Hepatocyte (in vitro differentiated cells): Measurements from ENCODE around the gene AQP12B.

Experiments
- CTCF ChIP-seq: fragments of 200-600 bp; sonication (generic); IDR thresholded peaks from 2 replicates; pipeline ENCODE4 v1.5.1; 2016; ENCODE audit warnings: antibody characterized with exemption, mild to moderate bottlenecking; ENCODE audit not compliant: poor library complexity
- EZH2 ChIP-seq: fragments of 200-600 bp; sonication (generic); IDR thresholded peaks from 2 replicates; pipeline ENCODE4 v1.6.1; 2016; ENCODE audit warnings: antibody characterized with exemption, mild to moderate bottlenecking, borderline replicate concordance

- no peak for TF ChIP-seq CTCF
- TF ChIP-seq EZH2, result no peak
Measured at GRCh38 chr2:240717181-240717641, 34.5 kb upstream of the AQP12B start.
